ENCODE results near the gene PPP1CC. TPM values are rescaled to one million over a fixed set of nuclear protein-coding genes. Genes with fewer than 3 reads are reported as not detected.
A peak's percentile ranks its signal among the peaks of the same experiment; 100 is the strongest.

PPP1CC gene
- total RNA-seq, 4 donors from 2014 or later = 92.2 to 120 (median 101) TPM

- Histone ChIP-seq H3K36me3 (peaks cover 0 to 16% (median 4%) of the 10 kb centered on the region in 4 donors), H3K4me1 (peaks cover 10 to 17% (median 14%) of the 10 kb centered on the region in 4 donors), H3K27me3 (no peaks in the 10 kb centered on the region), H3K4me3 (no peak overlapping the region), H3K27ac (replicated peaks in 1 of 4) (no peak overlapping the region), H3K9me3 (no peaks in the 10 kb centered on the region)
- 96% methylated on average over 2 of the region's 2 CpGs for WGBS
- intact Hi-C loops (cut with DNase I) = no loop called here
- TF ChIP-seq EP300 (IDR thresholded peaks at IDR 0.05) (no peak), CTCF (IDR thresholded peaks at IDR 0.05) (no peak), POLR2AphosphoS5 (IDR thresholded peaks at IDR 0.05) (no peak), POLR2A (IDR thresholded peaks at IDR 0.05; ENCODE audit: low read depth) (no peak)
- no peak for DNase-seq (ENCODE audit: extremely low spot score)
Observed at GRCh38 chr12:110683888-110684287, 58.8 kb downstream of the PPP1CC start.

GRCh38 chr12:110680032-110680431 lies 62.7 kb downstream of the PPP1CC start:
- no peak overlapping the region for H3K4me3 ChIP-seq
- H3K4me1 ChIP-seq = peaks cover 5 to 12% (median 9%) of the 10 kb centered on the region in 4 donors
- H3K27ac ChIP-seq (replicated peaks in 1 of 4) = no peak overlapping the region
- H3K36me3 ChIP-seq = peaks cover 0 to 16% (median 4%) of the 10 kb centered on the region in 4 donors
- DNase-seq (ENCODE audit: extremely low spot score) = no peak
- 88% methylated on average over 1 of the region's 1 CpG for WGBS
- TF ChIP-seq POLR2A (IDR thresholded peaks at IDR 0.05; ENCODE audit: low read depth) = no peak
- no peak for TF ChIP-seq POLR2AphosphoS5 (IDR thresholded peaks at IDR 0.05)
- TF ChIP-seq CTCF (IDR thresholded peaks at IDR 0.05) = no peak
- H3K9me3 ChIP-seq = peaks cover 0 to 4% (median 1%) of the 10 kb centered on the region in 4 donors
- no peaks in the 10 kb centered on the region for H3K27me3 ChIP-seq
- intact Hi-C loops (cut with DNase I) = no loop called here

GRCh38 chr12:110679201-110679600 lies 63.5 kb downstream of the PPP1CC start:
- Histone ChIP-seq H3K27ac (replicated peaks in 1 of 4) (no peak overlapping the region), H3K4me3 (no peak overlapping the region), H3K9me3 (peaks cover 0 to 10% (median 2%) of the 10 kb centered on the region in 4 donors), H3K4me1 (peaks cover 5 to 12% (median 9%) of the 10 kb centered on the region in 4 donors), H3K36me3 (peaks cover 0 to 16% (median 4%) of the 10 kb centered on the region in 4 donors), H3K27me3 (no peaks in the 10 kb centered on the region)
- 98% methylated on average over 9 of the region's 12 CpGs for WGBS
- intact Hi-C loops (cut with DNase I) = no loop called here
- TF ChIP-seq EP300 (IDR thresholded peaks at IDR 0.05) (no peak), POLR2A (IDR thresholded peaks at IDR 0.05; ENCODE audit: low read depth) (no peak), CTCF (IDR thresholded peaks at IDR 0.05) (no peak), POLR2AphosphoS5 (IDR thresholded peaks at IDR 0.05) (no peak)
- DNase-seq (ENCODE audit: extremely low spot score) = no peak

GRCh38 chr12:110677982-110678381 lies 64.7 kb downstream of the PPP1CC start:
- Histone ChIP-seq H3K4me1 (peaks cover 5 to 12% (median 9%) of the 10 kb centered on the region in 4 donors), H3K36me3 (peaks cover 0 to 16% (median 4%) of the 10 kb centered on the region in 4 donors), H3K4me3 (no peak overlapping the region), H3K27me3 (no peaks in the 10 kb centered on the region), H3K9me3 (peaks cover 0 to 10% (median 2%) of the 10 kb centered on the region in 4 donors), H3K27ac (replicated peaks in 1 of 4) (peak overlapping the region in 2 of 4 donors; percentile 0 to 11)
- TF ChIP-seq EP300 (IDR thresholded peaks at IDR 0.05) = no peak
- TF ChIP-seq POLR2AphosphoS5 (IDR thresholded peaks at IDR 0.05) = no peak
- TF ChIP-seq POLR2A (IDR thresholded peaks at IDR 0.05; ENCODE audit: low read depth) = no peak
- TF ChIP-seq CTCF (IDR thresholded peaks at IDR 0.05) = no peak
- intact Hi-C loops (cut with DNase I) = no loop called here
- WGBS = 85% methylated on average over 3 of the region's 4 CpGs
- no peak for DNase-seq (ENCODE audit: extremely low spot score)
